Measurements from ENCODE around the gene DNAJC6. TPM values are rescaled to one million over a fixed set of nuclear protein-coding genes. Genes with fewer than 3 reads are reported as not detected.
"Not testable (repeated sequence)": the region's sequence is repeated elsewhere in the genome, so short reads cannot be mapped to it uniquely, and the experiment has no call there.

The DNAJC6 gene
- total RNA-seq, 2 donors from 2014 or later = 1.6 to 10.0 TPM

GRCh38 chr1:65441464-65441863 is 132.1 kb downstream of the DNAJC6 start:
- Mint-ChIP-seq H3K27me3 (no peaks in the 10 kb centered on the region), H3K36me3 (no peaks in the 10 kb centered on the region), H3K4me3 (no peak overlapping the region)

GRCh38 chr1:65442442-65442841 is 133.1 kb downstream of the DNAJC6 start:
- H3K4me3 Mint-ChIP-seq = no peak overlapping the region
- DNase-seq (ENCODE audit: low spot score) = no peak
- no peaks in the 10 kb centered on the region for H3K9me3 Mint-ChIP-seq
- peaks cover 0 to 6% of the 10 kb centered on the region in 2 donors for H3K4me1 Mint-ChIP-seq (ENCODE audit: low read depth in 2 of 2)
- no peak overlapping the region for H3K27ac Mint-ChIP-seq
- H3K27me3 Mint-ChIP-seq = no peaks in the 10 kb centered on the region
- H3K36me3 Mint-ChIP-seq = no peaks in the 10 kb centered on the region
- no peak for ATAC-seq

More at GRCh38 chr1:65441464-65441863, 132.1 kb downstream of the DNAJC6 start:
- peaks cover 0 to 6% of the 10 kb centered on the region in 2 donors for H3K4me1 Mint-ChIP-seq (ENCODE audit: low read depth in 2 of 2)
- ATAC-seq (no peak), DNase-seq (ENCODE audit: low spot score) (no peak)
- H3K27ac Mint-ChIP-seq = no peak overlapping the region
- H3K9me3 Mint-ChIP-seq = no peaks in the 10 kb centered on the region

- H3K27me3 Mint-ChIP-seq = no peaks in the 10 kb centered on the region
- DNase-seq (ENCODE audit: low spot score) (no peak), ATAC-seq (no peak)
- H3K4me3 Mint-ChIP-seq = no peak overlapping the region
- no peaks in the 10 kb centered on the region for H3K9me3 Mint-ChIP-seq
- H3K36me3 Mint-ChIP-seq = no peaks in the 10 kb centered on the region
- peaks cover 0 to 6% of the 10 kb centered on the region in 2 donors for H3K4me1 Mint-ChIP-seq (ENCODE audit: low read depth in 2 of 2)
- H3K27ac Mint-ChIP-seq = no peak overlapping the region
Observed at GRCh38 chr1:65443647-65444046, 134.3 kb downstream of the DNAJC6 start.

GRCh38 chr1:65444128-65444640 is 134.8 kb downstream of the DNAJC6 start:
- Mint-ChIP-seq H3K27ac (no peak overlapping the region), H3K4me3 (no peak overlapping the region), H3K4me1 (ENCODE audit: low read depth in 2 of 2) (peaks cover 0 to 6% of the 10 kb centered on the region in 2 donors), H3K36me3 (no peaks in the 10 kb centered on the region), H3K9me3 (no peaks in the 10 kb centered on the region), H3K27me3 (no peaks in the 10 kb centered on the region)
- ATAC-seq = no peak
- no peak for DNase-seq (ENCODE audit: low spot score)

GRCh38 chr1:65445837-65446236 is 136.5 kb downstream of the DNAJC6 start:
- no peaks in the 10 kb centered on the region for H3K9me3 Mint-ChIP-seq
- DNase-seq (ENCODE audit: low spot score) = no peak
- H3K27ac Mint-ChIP-seq = no peak overlapping the region
- no peak overlapping the region for H3K4me3 Mint-ChIP-seq
- no peak for ATAC-seq
- no peaks in the 10 kb centered on the region for H3K27me3 Mint-ChIP-seq
- H3K4me1 Mint-ChIP-seq (ENCODE audit: low read depth in 2 of 2) = peaks cover 0 to 4% of the 10 kb centered on the region in 2 donors
- H3K36me3 Mint-ChIP-seq = no peaks in the 10 kb centered on the region

GRCh38 chr1:65449214-65449823 is 140.0 kb downstream of the DNAJC6 start:
- Mint-ChIP-seq H3K27ac (no peak overlapping the region), H3K36me3 (peaks cover 5% of the 10 kb centered on the region), H3K27me3 (no peaks in the 10 kb centered on the region), H3K9me3 (no peaks in the 10 kb centered on the region), H3K4me1 (ENCODE audit: low read depth in 2 of 2) (peaks cover 0 to under 1% of the 10 kb centered on the region in 2 donors), H3K4me3 (no peak overlapping the region)
- ATAC-seq = no peak
- DNase-seq (ENCODE audit: low spot score) = no peak

- H3K27me3 Mint-ChIP-seq; H3K27ac Mint-ChIP-seq; DNase-seq (ENCODE audit: low spot score); H3K4me3 Mint-ChIP-seq; ATAC-seq; H3K9me3 Mint-ChIP-seq: not testable (repeated sequence)
- H3K36me3 Mint-ChIP-seq = peaks cover 17% of the 10 kb centered on the region
- peaks cover 9 to 25% of the 10 kb centered on the region in 2 donors for H3K4me1 Mint-ChIP-seq (ENCODE audit: low read depth in 2 of 2)
Observed at GRCh38 chr1:65455678-65456077, 146.3 kb downstream of the DNAJC6 start.

GRCh38 chr1:65456481-65456880 is 147.1 kb downstream of the DNAJC6 start:
- Mint-ChIP-seq H3K27me3 (no peaks in the 10 kb centered on the region), H3K9me3 (no peaks in the 10 kb centered on the region), H3K36me3 (peaks cover 17% of the 10 kb centered on the region), H3K4me1 (ENCODE audit: low read depth in 2 of 2) (peaks cover 9 to 25% of the 10 kb centered on the region in 2 donors), H3K4me3 (no peak overlapping the region), H3K27ac (no peak overlapping the region)
- no peak for DNase-seq (ENCODE audit: low spot score)
- ATAC-seq = no peak

GRCh38 chr1:65457868-65458267 is 148.5 kb downstream of the DNAJC6 start:
- H3K36me3 Mint-ChIP-seq = peaks cover 17% of the 10 kb centered on the region
- H3K4me1 Mint-ChIP-seq (ENCODE audit: low read depth in 2 of 2) = peaks cover 9 to 25% of the 10 kb centered on the region in 2 donors
- ATAC-seq (peak in 1 of 2 donors; percentile 48), DNase-seq (ENCODE audit: low spot score) (no peak)
- H3K27me3 Mint-ChIP-seq = no peaks in the 10 kb centered on the region
- H3K9me3 Mint-ChIP-seq = peaks cover 3% of the 10 kb centered on the region
- no peak overlapping the region for H3K27ac Mint-ChIP-seq
- H3K4me3 Mint-ChIP-seq = no peak overlapping the region

- no peak overlapping the region for H3K27ac Mint-ChIP-seq
- peaks cover 3% of the 10 kb centered on the region for H3K9me3 Mint-ChIP-seq
- DNase-seq (ENCODE audit: low spot score) = no peak
- H3K4me1 Mint-ChIP-seq (ENCODE audit: low read depth in 2 of 2) = peaks cover 9 to 25% of the 10 kb centered on the region in 2 donors
- no peaks in the 10 kb centered on the region for H3K27me3 Mint-ChIP-seq
- no peak overlapping the region for H3K4me3 Mint-ChIP-seq
- H3K36me3 Mint-ChIP-seq = peaks cover 18% of the 10 kb centered on the region
- ATAC-seq = no peak
Observed at GRCh38 chr1:65458730-65459396, 149.5 kb downstream of the DNAJC6 start.

- peaks cover 21% of the 10 kb centered on the region for H3K36me3 Mint-ChIP-seq
- no peak overlapping the region for H3K27ac Mint-ChIP-seq
- no peak overlapping the region for H3K4me3 Mint-ChIP-seq
- peak in 1 of 2 donors; percentile 24 for ATAC-seq
- no peaks in the 10 kb centered on the region for H3K27me3 Mint-ChIP-seq
- peaks cover 9 to 25% of the 10 kb centered on the region in 2 donors for H3K4me1 Mint-ChIP-seq (ENCODE audit: low read depth in 2 of 2)
- peaks cover 3% of the 10 kb centered on the region for H3K9me3 Mint-ChIP-seq
- no peak for DNase-seq (ENCODE audit: low spot score)
Observed at GRCh38 chr1:65459397-65459768, 150.0 kb downstream of the DNAJC6 start.

Other genes starting within 250 kb of the DNAJC6 start
- 10 to 100 TPM; 24.4 to 87.9 TPM for gene AK4, start 161.3 kb upstream of the DNAJC6 start, total RNA-seq
- gene LEPR, start 111.1 kb downstream of the DNAJC6 start, total RNA-seq = 1 to 10 TPM; 1.5 to 3.3 TPM
- 10 to 100 TPM; 24.2 to 40.4 TPM for gene LEPROT, start 111.1 kb downstream of the DNAJC6 start, total RNA-seq

Data from natural killer cell treated with Interleukin-12 subunit alpha and Interleukin-12 subunit beta and Interleukin-15 and Interleukin-18, amount 100 ng/mL, for 72 hours (primary cell).